DND-41 (cell line): ENCODE measurements around the gene RNF41.

Source experiments
- ATAC-seq: fragments of 200-7000 bp; cut with Tn5 transposase; 3 replicates; pipeline ENCODE4 v1.9.1; 2021; ENCODE audit warnings: low read depth; ENCODE audit not compliant: insufficient read depth
- DNase-seq: peaks from one replicate; pipeline ENCODE4 v3.0.0-alpha.2; 2020
- H2AFZ ChIP-seq: 2 replicates; pipeline ENCODE4 v1.6.0; 2012; ENCODE audit warnings: low read depth, low read length
- H3K27ac ChIP-seq: 2 replicates; pipeline ENCODE4 v1.5.1; 2012; ENCODE audit warnings: low read length, inconsistent platforms
- H3K27me3 ChIP-seq: fragments of 200-600 bp; sonication (generic); 2 replicates; pipeline ENCODE4 v1.6.0; 2012; ENCODE audit warnings: low read length, mild to moderate bottlenecking, inconsistent platforms; ENCODE audit not compliant: insufficient read depth, poor library complexity
- H3K36me3 ChIP-seq: 2 replicates; pipeline ENCODE4 v1.5.1; 2012; ENCODE audit warnings: low read length, inconsistent platforms; ENCODE audit not compliant: insufficient read depth
- H3K4me1 ChIP-seq: 2 replicates; pipeline ENCODE4 v1.5.1; 2012; ENCODE audit warnings: mild to moderate bottlenecking, low read length; ENCODE audit not compliant: insufficient read depth
- H3K4me2 ChIP-seq: 2 replicates; pipeline ENCODE4 v1.6.0; 2012; ENCODE audit warnings: mild to moderate bottlenecking, moderate library complexity, low read length, inconsistent platforms; ENCODE audit not compliant: insufficient read depth
- H3K4me3 ChIP-seq, 2 experiments: fragments of 200-600 bp in 1 of 2; shearing (Covaris generic) in 1 of 2; 2 replicates each; pipeline ENCODE4 v1.5.1; 2012 to 2016; ENCODE audit warnings: inconsistent platforms in 2 of 2, low read length in 2 of 2, mild to moderate bottlenecking in 2 of 2, low read depth in 1 of 2, moderate library complexity in 1 of 2
- H3K79me2 ChIP-seq: 2 replicates; pipeline ENCODE4 v1.6.0; 2012; ENCODE audit warnings: low read length, inconsistent platforms; ENCODE audit not compliant: insufficient read depth
- H3K9ac ChIP-seq: 2 replicates; pipeline ENCODE4 v1.6.0; 2012; ENCODE audit warnings: low read depth, mild to moderate bottlenecking, inconsistent platforms, low read length, moderate library complexity
- H3K9me3 ChIP-seq: 2 replicates; pipeline ENCODE4 v1.5.1; 2012; ENCODE audit warnings: low read length, moderate library complexity, mild to moderate bottlenecking, inconsistent platforms; ENCODE audit not compliant: insufficient read depth, severe bottlenecking
- H4K20me1 ChIP-seq: 2 replicates; pipeline ENCODE4 v1.6.0; 2012; ENCODE audit warnings: low read length; ENCODE audit not compliant: insufficient read depth
- EZH2 ChIP-seq: IDR thresholded peaks from 3 replicates; pipeline ENCODE4 v1.6.1; 2012; ENCODE audit warnings: borderline replicate concordance, low read depth, mild to moderate bottlenecking, moderate library complexity, low read length, inconsistent platforms; ENCODE audit not compliant: severe bottlenecking
- TF ChIP-seq, protein P1 (sequence below): IDR thresholded peaks from 2 replicates; pipeline ENCODE4 v1.5.1; 2012; ENCODE audit warnings: borderline replicate concordance, low read length, moderate library complexity, mild to moderate bottlenecking; ENCODE audit not compliant: poor library complexity, severe bottlenecking; ENCODE audit errors: extremely low read depth

RNF41 gene

DNA sequence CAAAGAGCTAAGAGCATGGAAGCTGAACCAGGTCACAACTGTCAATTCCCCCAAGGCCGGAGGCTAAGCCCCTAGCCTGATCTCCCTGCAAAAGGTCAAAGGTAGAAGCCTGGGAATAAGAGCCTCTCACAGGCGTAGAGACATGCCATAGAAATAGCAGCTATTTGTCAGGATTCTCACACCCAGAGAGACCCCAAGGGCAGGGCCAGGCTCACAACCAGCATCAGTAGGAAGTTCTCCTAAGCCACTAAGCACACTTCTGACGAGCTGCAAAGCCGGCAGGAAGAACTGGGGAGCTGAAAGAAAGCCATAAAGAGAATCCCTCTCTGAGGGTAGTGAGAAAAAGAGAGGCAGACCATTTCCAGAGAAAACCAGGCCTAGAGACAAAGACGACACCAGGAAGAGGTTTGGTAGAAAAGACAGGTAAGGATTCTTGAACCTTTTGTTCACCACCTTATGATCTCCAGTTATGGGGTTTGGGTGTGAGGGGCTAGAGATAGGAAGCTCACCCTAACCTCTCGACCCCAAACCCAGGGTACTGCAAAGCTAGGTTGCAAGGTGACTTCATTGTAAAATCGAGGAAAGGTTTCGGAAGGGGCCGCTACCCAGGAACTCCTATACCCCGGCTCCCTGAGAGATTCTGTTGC is 33.5 kb downstream of the RNF41 start:
- H3K27me3 ChIP-seq, result no peaks in the 10 kb centered on the region
- H3K9me3 ChIP-seq, result no peaks in the 10 kb centered on the region
- peak overlapping the region; percentile 79 for H3K9ac ChIP-seq
- H4K20me1 ChIP-seq, result peaks cover 13% of the 10 kb centered on the region
- H3K4me1 ChIP-seq, result peaks cover 46% of the 10 kb centered on the region
- H3K4me2 ChIP-seq, result peak overlapping the region; percentile 77
- no peak for TF ChIP-seq EZH2
- TF ChIP-seq, protein P1, sequence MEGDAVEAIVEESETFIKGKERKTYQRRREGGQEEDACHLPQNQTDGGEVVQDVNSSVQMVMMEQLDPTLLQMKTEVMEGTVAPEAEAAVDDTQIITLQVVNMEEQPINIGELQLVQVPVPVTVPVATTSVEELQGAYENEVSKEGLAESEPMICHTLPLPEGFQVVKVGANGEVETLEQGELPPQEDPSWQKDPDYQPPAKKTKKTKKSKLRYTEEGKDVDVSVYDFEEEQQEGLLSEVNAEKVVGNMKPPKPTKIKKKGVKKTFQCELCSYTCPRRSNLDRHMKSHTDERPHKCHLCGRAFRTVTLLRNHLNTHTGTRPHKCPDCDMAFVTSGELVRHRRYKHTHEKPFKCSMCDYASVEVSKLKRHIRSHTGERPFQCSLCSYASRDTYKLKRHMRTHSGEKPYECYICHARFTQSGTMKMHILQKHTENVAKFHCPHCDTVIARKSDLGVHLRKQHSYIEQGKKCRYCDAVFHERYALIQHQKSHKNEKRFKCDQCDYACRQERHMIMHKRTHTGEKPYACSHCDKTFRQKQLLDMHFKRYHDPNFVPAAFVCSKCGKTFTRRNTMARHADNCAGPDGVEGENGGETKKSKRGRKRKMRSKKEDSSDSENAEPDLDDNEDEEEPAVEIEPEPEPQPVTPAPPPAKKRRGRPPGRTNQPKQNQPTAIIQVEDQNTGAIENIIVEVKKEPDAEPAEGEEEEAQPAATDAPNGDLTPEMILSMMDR, result no peak
- H3K27ac ChIP-seq, result peak overlapping the region; percentile 67
- H3K36me3 ChIP-seq, result peaks cover 47% of the 10 kb centered on the region
- DNase-seq, result peak; percentile 48
- ATAC-seq, result peak; percentile 16; the same call in 2 of the 3 replicates
- H3K79me2 ChIP-seq, result peaks cover 62% of the 10 kb centered on the region
- peak overlapping the region; percentile 57; the same call in 1 of the 2 replicates for H2AFZ ChIP-seq
- H3K4me3 ChIP-seq, result peak overlapping the region; percentile 89 to 94; a peak in 3 of 4 replicates

GRCh38 chr12:56186957-56187356 is 34.8 kb downstream of the RNF41 start:
- no peak overlapping the region for H2AFZ ChIP-seq
- peak overlapping the region; percentile 77 for H3K4me2 ChIP-seq
- peaks cover 62% of the 10 kb centered on the region for H3K79me2 ChIP-seq
- peaks cover 56% of the 10 kb centered on the region for H3K36me3 ChIP-seq
- ATAC-seq, result no peak
- peak overlapping the region; percentile 79 for H3K9ac ChIP-seq
- peak overlapping the region in 1 of 2 experiments; percentile 94; a peak in 1 of 4 replicates for H3K4me3 ChIP-seq
- H3K9me3 ChIP-seq, result no peaks in the 10 kb centered on the region
- TF ChIP-seq, protein P1, result no peak
- no peak for TF ChIP-seq EZH2
- H3K4me1 ChIP-seq, result peaks cover 40% of the 10 kb centered on the region
- no peak overlapping the region; the same call in 1 of the 2 replicates for H3K27ac ChIP-seq
- peaks cover 13% of the 10 kb centered on the region for H4K20me1 ChIP-seq
- H3K27me3 ChIP-seq, result no peaks in the 10 kb centered on the region
- no peak for DNase-seq

- peaks cover 83% of the 10 kb centered on the region for H3K36me3 ChIP-seq
- H3K4me3 ChIP-seq, result no peak overlapping the region
- no peak overlapping the region for H3K9ac ChIP-seq
Observed at GRCh38 chr12:56178347-56178746, 43.4 kb downstream of the RNF41 start.

More at GRCh38 chr12:56178347-56178746, 43.4 kb downstream of the RNF41 start:
- H2AFZ ChIP-seq, result no peak overlapping the region
- no peaks in the 10 kb centered on the region for H3K9me3 ChIP-seq
- DNase-seq, result no peak
- no peaks in the 10 kb centered on the region for H4K20me1 ChIP-seq
- no peak for ATAC-seq
- TF ChIP-seq, protein P1, result no peak
- TF ChIP-seq EZH2, result no peak
- H3K27me3 ChIP-seq, result no peaks in the 10 kb centered on the region
- no peaks in the 10 kb centered on the region for H3K79me2 ChIP-seq
- no peak overlapping the region for H3K27ac ChIP-seq
- no peak overlapping the region for H3K4me2 ChIP-seq
- H3K4me1 ChIP-seq, result no peaks in the 10 kb centered on the region
